Activated CD8-positive, alpha-beta memory T cell treated with anti-CD3 and anti-CD28 coated beads, Interleukin-2, amount 10 ng/mL, durations not matched to agents 7 days and 5 days (primary cell): Measurements from ENCODE around the gene SLC39A3. TPM values are rescaled to one million over a fixed set of nuclear protein-coding genes. Genes with fewer than 3 reads are reported as not detected.

ENCODE experiments used
- ATAC-seq: fragments of 150-1000 bp; cut with Tn5 transposase; one replicate; pipeline ENCODE4 v1.10.0; 2021; ENCODE audit warnings: moderate library complexity
- CTCF ChIA-PET: fragments of 350-600 bp; sonication (Branson Sonifier 250); formaldehyde crosslinking; loops from one replicate; lab custom pipeline; 2021; ENCODE audit warnings: antibody characterized with exemption; lab: Charles Lee
- DNase-seq: peaks from one replicate; pipeline ENCODE4 v3.0.0-alpha.2; 2020
- H3K27ac Mint-ChIP-seq: one replicate; pipeline ENCODE4 v1.8.0; 2021; ENCODE audit warnings: mild to moderate bottlenecking, mixed read lengths
- H3K27me3 Mint-ChIP-seq: one replicate; pipeline ENCODE4 v1.8.0; 2021; ENCODE audit warnings: mixed read lengths
- H3K36me3 Mint-ChIP-seq: one replicate; pipeline ENCODE4 v1.8.0; 2021; ENCODE audit warnings: mild to moderate bottlenecking, mixed read lengths
- H3K4me1 Mint-ChIP-seq: one replicate; pipeline ENCODE4 v1.8.0; 2021; ENCODE audit warnings: mixed read lengths
- H3K4me3 Mint-ChIP-seq: one replicate; pipeline ENCODE4 v1.8.0; 2021; ENCODE audit warnings: mild to moderate bottlenecking, moderate library complexity, mixed read lengths
- H3K9me3 Mint-ChIP-seq: one replicate; pipeline ENCODE4 v1.8.0; 2022; ENCODE audit warnings: low read depth, mixed read lengths
- total RNA-seq, 2 experiments: library from RNA; stranded (reverse); gene quantifications; one replicate each; pipeline ENCODE4 v1.2.3, GENCODE V29; 2021

Gene SLC39A3
- total RNA-seq, 2 experiments from 2014 or later, result 36.9 to 41.3 TPM

GRCh38 chr19:2731181-2731995, 8.4 kb downstream of the SLC39A3 start:
- Mint-ChIP-seq H3K9me3 (no peaks in the 10 kb centered on the region), H3K27ac (no peak overlapping the region), H3K27me3 (peaks cover 9% of the 10 kb centered on the region), H3K4me3 (no peak overlapping the region), H3K36me3 (peaks cover 15% of the 10 kb centered on the region), H3K4me1 (peaks cover 2% of the 10 kb centered on the region)
- DNase-seq, result no peak
- CTCF ChIA-PET, result no interaction called here
- no peak for ATAC-seq

GRCh38 chr19:2729943-2730818, 9.6 kb downstream of the SLC39A3 start:
- peaks cover 2% of the 10 kb centered on the region for H3K4me1 Mint-ChIP-seq
- CTCF ChIA-PET, result no interaction called here
- no peak for DNase-seq
- peaks cover 11% of the 10 kb centered on the region for H3K27me3 Mint-ChIP-seq
- no peak overlapping the region for H3K27ac Mint-ChIP-seq
- no peak for ATAC-seq
- no peaks in the 10 kb centered on the region for H3K9me3 Mint-ChIP-seq
- no peak overlapping the region for H3K4me3 Mint-ChIP-seq
- H3K36me3 Mint-ChIP-seq, result peaks cover 5% of the 10 kb centered on the region

GRCh38 chr19:2728783-2729387, 10.9 kb downstream of the SLC39A3 start:
- H3K36me3 Mint-ChIP-seq, result no peaks in the 10 kb centered on the region
- CTCF ChIA-PET, result interaction anchor here (2.4 kb wide), 1 partner anchor 21 kb away, joined by 10 read pairs; no protein-coding TSS in a partner anchor
- no peak overlapping the region for H3K4me3 Mint-ChIP-seq
- no peak overlapping the region for H3K27ac Mint-ChIP-seq
- ATAC-seq, result no peak
- DNase-seq, result no peak
- H3K4me1 Mint-ChIP-seq, result peaks cover 2% of the 10 kb centered on the region
- no peaks in the 10 kb centered on the region for H3K9me3 Mint-ChIP-seq
- peaks cover 14% of the 10 kb centered on the region for H3K27me3 Mint-ChIP-seq

DNA sequence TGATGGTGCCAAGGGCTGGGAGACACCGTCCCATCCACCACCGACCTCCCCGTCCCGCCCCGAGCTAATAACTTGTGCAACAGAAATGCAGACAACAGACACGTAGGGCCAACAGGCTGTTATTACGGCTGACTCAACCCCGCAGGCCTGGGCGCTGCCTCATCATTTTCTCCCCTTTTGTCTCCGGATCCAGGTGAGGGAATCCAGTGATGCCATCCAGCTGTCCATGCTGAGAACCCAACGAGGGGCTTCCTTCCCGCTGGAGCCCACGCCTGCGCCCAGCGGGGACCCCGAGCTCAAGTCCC, 12.2 kb downstream of the SLC39A3 start:
- CTCF ChIA-PET, result interaction anchor here (1.3 to 2.4 kb wide), 2 partner anchors 11 to 22 kb away, joined by 3 to 10 read pairs; no protein-coding TSS in a partner anchor
- peaks cover 14% of the 10 kb centered on the region for H3K27me3 Mint-ChIP-seq
- no peak overlapping the region for H3K27ac Mint-ChIP-seq
- H3K9me3 Mint-ChIP-seq, result no peaks in the 10 kb centered on the region
- ATAC-seq, result no peak
- DNase-seq, result no peak
- H3K4me3 Mint-ChIP-seq, result no peak overlapping the region
- H3K36me3 Mint-ChIP-seq, result no peaks in the 10 kb centered on the region
- H3K4me1 Mint-ChIP-seq, result peaks cover 2% of the 10 kb centered on the region

GRCh38 chr19:2726904-2727639, 12.7 kb downstream of the SLC39A3 start:
- no peaks in the 10 kb centered on the region for H3K36me3 Mint-ChIP-seq
- H3K27ac Mint-ChIP-seq, result no peak overlapping the region
- DNase-seq, result no peak
- CTCF ChIA-PET, result interaction anchor here (1.3 to 2.4 kb wide), 2 partner anchors 12 to 22 kb away, joined by 3 to 10 read pairs; no protein-coding TSS in a partner anchor
- peaks cover 2% of the 10 kb centered on the region for H3K4me1 Mint-ChIP-seq
- no peaks in the 10 kb centered on the region for H3K9me3 Mint-ChIP-seq
- no peak for ATAC-seq
- H3K4me3 Mint-ChIP-seq, result no peak overlapping the region
- peaks cover 20% of the 10 kb centered on the region for H3K27me3 Mint-ChIP-seq

- Mint-ChIP-seq H3K36me3 (no peaks in the 10 kb centered on the region), H3K27me3 (peaks cover 25% of the 10 kb centered on the region), H3K4me3 (no peak overlapping the region), H3K4me1 (peaks cover 2% of the 10 kb centered on the region), H3K27ac (no peak overlapping the region), H3K9me3 (no peaks in the 10 kb centered on the region)
- CTCF ChIA-PET, result interaction anchor here (1.4 to 2.4 kb wide), 2 partner anchors 23 to 78 kb away, joined by 3 to 10 read pairs; no protein-coding TSS in a partner anchor
- ATAC-seq (no peak), DNase-seq (no peak)
Observed at GRCh38 chr19:2726160-2726855, 13.5 kb downstream of the SLC39A3 start.

GRCh38 chr19:2724148-2724557, 15.7 kb downstream of the SLC39A3 start:
- Mint-ChIP-seq H3K36me3 (no peaks in the 10 kb centered on the region), H3K27me3 (peaks cover 34% of the 10 kb centered on the region), H3K4me3 (no peak overlapping the region), H3K27ac (no peak overlapping the region), H3K4me1 (peaks cover 2% of the 10 kb centered on the region), H3K9me3 (no peaks in the 10 kb centered on the region)
- CTCF ChIA-PET, result no interaction called here
- DNase-seq, result no peak
- no peak for ATAC-seq

- CTCF ChIA-PET, result no interaction called here
- Mint-ChIP-seq H3K4me1 (peaks cover 2% of the 10 kb centered on the region), H3K9me3 (no peaks in the 10 kb centered on the region), H3K4me3 (no peak overlapping the region), H3K27me3 (peaks cover 38% of the 10 kb centered on the region), H3K36me3 (no peaks in the 10 kb centered on the region), H3K27ac (no peak overlapping the region)
- no peak for DNase-seq
- no peak for ATAC-seq
Observed at GRCh38 chr19:2723747-2724146, 16.1 kb downstream of the SLC39A3 start.

DNA sequence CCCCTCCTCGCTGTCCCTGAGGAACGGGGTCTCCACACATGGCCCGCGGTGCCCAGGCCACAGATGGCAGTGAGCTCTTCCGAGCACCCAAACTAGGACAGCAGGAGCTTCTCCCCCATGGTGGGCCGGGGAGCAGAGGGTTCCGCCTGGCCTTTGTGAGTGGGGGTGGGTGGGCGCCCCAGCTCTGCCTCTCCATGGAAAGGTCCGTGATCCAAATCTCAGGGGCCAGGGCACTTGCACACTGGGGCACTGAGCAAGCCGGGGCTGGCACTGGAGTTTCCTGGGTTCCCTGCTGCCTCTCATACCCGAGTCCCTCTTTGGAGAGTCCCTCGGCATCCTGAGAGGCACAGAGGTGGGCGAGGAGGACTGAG, 16.5 kb downstream of the SLC39A3 start:
- CTCF ChIA-PET, result interaction anchor here (0.5 to 1.0 kb wide), 2 partner anchors 27 to 831 kb away, joined by 3 read pairs; no protein-coding TSS in a partner anchor
- Mint-ChIP-seq H3K9me3 (no peaks in the 10 kb centered on the region), H3K36me3 (no peaks in the 10 kb centered on the region), H3K27me3 (peaks cover 39% of the 10 kb centered on the region), H3K27ac (no peak overlapping the region), H3K4me1 (peaks cover 2% of the 10 kb centered on the region), H3K4me3 (no peak overlapping the region)
- DNase-seq, result no peak
- no peak for ATAC-seq

DNA sequence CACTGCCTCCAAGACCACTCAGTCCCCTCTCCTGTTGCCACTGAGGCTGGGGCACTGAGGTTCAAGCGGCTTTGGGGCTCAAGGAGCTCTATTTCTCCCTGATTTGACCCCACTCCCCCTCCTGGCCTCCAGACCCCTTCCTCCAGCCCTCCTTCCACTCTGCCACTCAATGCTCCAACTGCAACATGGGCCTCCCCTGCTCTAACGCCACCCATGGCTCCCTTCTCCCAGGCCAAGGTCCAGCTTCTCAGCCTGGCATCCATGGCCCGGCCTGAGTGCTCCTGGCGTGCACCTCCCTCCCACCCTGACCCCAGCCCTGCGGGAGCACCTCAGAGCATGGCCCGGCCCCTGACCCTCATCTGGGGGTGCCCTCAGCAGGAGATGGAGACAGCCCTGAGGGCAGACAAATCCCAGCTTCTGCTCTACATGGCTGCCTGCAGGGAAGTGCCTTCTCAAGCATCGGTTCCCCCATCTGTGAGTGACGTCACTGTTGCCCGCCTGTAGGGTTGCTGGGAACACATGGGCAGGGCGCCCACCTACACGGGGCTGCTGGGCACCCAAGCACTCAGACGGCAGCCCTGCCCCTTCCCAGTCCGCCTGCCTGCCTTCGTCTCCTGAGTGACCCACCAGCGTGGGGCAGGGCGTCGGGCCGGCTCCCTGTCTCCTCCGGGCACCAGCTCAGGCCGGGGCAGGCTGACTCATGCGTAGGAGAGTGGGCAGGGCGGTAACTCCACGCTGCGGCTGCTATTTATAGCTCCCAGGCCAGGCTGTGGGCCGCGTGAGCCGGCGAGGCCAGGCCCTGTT, 17.1 kb downstream of the SLC39A3 start:
- peaks cover 38% of the 10 kb centered on the region for H3K27me3 Mint-ChIP-seq
- no peaks in the 10 kb centered on the region for H3K9me3 Mint-ChIP-seq
- H3K36me3 Mint-ChIP-seq, result no peaks in the 10 kb centered on the region
- DNase-seq, result no peak
- no peak overlapping the region for H3K27ac Mint-ChIP-seq
- H3K4me3 Mint-ChIP-seq, result no peak overlapping the region
- peaks cover 2% of the 10 kb centered on the region for H3K4me1 Mint-ChIP-seq
- CTCF ChIA-PET, result interaction anchor here (0.5 to 1.0 kb wide), 3 partner anchors 27 to 832 kb away, joined by 3 read pairs; no protein-coding TSS in a partner anchor
- ATAC-seq, result no peak

- Mint-ChIP-seq H3K36me3 (no peaks in the 10 kb centered on the region), H3K9me3 (no peaks in the 10 kb centered on the region), H3K27ac (no peak overlapping the region), H3K27me3 (peaks cover 31% of the 10 kb centered on the region), H3K4me3 (no peak overlapping the region), H3K4me1 (no peaks in the 10 kb centered on the region)
- DNase-seq (no peak), ATAC-seq (no peak)
- CTCF ChIA-PET, result interaction anchor here (0.7 to 1.0 kb wide), 2 partner anchors 28 to 73 kb away, joined by 3 read pairs; no protein-coding TSS in a partner anchor
Observed at GRCh38 chr19:2721570-2722540, 18.0 kb downstream of the SLC39A3 start.
